HG02943 (cell line): ENCODE results near the gene TBC1D4.
"Not testable (repeated sequence)": the region's sequence is repeated elsewhere in the genome, so short reads cannot be mapped to it uniquely, and the experiment has no call there.

Experiments used
- ATAC-seq: cut with Tn5 transposase; IDR thresholded peaks from one replicate; pipeline ENCODE4 v1.9.1; 2021; ENCODE audit warnings: mild to moderate bottlenecking, low read depth, moderate library complexity; ENCODE audit not compliant: unreplicated experiment

The TBC1D4 gene

DNA sequence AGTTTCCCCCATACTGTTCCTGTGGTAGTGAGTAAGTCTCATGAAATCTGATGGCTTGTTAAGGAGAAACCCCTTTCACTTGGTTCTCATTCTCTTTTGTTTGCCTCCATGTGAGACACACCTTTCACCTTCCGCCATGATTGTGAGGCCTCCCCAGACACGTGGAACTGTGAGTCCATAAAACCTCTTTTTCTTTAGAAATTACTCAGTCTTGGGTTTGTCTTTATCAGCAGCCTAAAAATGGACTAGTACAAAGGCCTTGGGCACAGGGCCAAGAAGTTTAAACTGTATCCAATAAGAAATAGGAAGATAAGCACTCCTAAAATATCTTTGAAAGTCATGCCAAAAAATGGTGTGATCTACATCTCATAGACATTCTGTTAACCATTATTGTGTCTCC, 176.9 kb downstream of the TBC1D4 start:
- ATAC-seq = no peak

DNA sequence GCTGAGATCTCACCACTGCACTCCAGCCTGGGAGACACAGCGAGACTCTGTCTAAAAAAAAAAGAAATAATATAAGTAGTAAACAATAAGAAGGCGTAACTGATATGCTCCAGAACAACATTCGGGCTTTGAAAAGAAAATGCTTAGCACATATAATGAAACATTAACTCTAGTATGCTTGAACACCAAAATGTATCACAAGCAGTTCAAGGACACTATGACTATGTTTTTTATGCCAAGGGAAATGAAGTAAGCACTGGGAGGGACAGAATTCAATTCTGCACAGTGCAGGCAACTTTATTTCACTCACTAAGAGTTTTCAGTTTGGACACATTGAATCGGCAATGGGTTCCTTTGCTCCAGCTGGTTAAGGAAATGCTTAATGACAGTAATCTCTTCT, 178.7 kb downstream of the TBC1D4 start:
- ATAC-seq = no peak

DNA sequence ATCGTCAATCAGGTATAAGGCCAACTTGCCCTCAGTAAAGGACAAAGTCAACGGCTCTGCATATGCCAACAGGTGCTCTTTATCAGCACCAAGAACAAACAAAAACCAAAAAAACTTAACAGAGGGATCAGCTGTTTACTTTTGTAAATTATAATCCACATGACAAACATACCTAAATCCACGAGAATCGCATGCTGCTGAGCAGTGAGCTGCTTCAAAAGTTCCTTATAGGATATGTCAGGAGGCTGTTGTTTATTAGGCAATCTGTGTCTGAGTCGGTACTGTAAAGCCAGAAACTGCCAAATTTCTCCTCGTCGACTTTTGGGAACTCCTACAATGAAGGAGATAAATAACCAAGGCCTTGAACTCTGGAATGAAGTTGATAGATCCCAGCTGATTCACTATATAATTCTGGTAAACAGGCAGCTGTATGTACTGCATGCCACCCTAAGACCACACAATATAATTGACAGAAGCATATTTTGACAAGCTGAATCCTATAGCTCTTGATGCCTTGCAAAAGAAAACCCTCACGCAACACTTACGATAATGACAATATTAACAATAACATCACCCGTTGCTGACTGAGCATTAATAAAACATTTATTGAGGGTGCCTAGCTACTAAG, 179.8 kb downstream of the TBC1D4 start:
- no peak for ATAC-seq

DNA sequence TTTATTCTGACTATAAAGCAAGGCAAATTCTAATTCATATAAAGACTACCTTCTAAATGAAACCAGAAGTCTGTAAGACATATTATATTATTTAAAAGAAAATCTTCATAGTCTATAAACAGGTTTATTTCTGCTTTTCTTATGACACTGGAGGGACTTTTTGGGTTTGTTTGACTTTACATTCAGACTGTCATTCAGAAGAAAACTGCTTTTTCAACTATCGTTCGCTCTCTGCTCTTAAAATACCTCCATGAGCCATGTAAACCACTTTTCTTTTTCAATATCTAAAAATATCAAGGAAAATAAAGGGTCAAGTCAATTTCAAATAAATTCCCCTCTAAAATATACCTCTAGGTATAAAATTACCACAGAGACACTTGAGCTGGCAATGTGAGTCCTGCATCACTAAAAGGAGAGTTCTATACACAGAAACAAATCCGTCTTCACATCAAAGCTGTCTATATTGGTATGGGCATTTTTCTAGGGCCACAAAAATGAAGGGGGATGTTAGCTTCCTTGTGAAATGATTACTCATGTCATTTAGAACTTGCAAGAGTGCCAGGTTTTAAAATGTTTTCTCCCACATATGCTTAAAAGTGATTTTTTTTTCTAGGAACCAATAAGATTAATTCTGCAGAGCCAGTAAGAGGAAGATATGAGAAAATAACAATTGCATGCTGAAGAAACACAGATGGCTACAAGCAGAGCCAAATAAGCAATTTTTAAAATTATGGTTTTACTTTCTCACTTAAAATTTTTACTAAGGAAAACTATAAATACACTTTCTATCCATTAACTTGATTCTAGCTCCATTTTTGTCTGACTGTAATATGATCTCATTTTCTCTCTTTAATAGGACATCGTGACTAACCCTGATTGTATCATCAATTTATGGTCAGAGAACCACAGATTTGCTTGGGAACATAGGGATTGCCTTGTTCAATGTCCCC, 181.8 kb downstream of the TBC1D4 start:
- ATAC-seq = no peak

DNA sequence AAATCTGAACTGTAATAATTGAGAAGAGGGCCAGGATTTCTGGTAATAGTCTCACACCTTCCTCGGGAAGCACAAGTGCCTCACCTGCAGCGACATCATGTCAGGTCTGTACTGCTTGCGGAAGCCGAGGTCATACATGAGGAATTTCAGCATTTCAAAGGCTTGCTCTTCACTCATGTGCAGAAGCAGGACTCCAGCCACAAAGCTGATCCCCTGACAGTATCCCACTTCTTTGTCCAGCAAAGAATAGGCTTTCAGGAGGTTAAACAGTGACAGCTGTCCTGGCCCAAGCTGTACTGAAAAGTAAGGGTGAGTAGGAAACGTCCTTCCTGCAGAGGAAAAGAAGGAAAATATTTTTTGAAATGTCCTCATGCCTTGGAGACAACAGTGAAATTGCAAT, 182.7 kb downstream of the TBC1D4 start:
- ATAC-seq = no peak

DNA sequence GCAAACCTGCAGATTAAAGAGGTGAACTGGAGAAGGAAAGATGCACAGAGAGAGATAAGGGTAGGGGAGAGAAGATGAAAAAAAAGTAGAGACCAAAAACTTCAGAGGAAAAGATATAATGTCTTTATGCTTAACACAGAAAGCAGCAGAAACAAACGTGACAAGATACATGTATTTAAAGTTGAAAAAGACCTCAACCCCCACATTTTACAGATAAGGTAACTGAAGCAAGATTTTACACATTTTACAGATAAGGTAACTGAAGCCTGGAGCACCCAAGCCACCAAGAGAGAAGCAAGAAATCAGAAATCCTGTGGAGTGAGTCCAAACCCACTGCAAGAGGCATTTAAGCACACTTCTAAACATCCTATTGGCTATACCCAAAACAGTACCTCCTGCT, 185.3 kb downstream of the TBC1D4 start:
- no peak for ATAC-seq

DNA sequence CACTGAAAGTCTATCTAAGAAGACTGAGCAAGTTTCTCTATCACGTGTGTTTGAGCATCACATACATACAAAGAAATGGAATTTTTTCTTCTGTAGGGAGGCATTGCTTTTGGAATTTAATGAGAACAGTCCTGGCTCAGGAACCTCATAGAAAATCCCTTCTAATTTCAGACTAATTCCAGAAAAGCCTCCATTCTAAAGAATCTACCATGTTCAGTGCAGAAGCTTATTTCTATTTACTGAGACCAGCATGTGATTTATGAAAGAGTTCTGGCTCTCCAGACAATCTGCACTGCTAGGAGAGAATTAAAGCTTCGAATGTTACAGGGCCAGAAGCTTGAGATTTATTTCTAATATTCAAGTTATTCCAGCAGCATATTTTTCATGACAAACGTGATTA, 186.8 kb downstream of the TBC1D4 start:
- ATAC-seq = no peak

DNA sequence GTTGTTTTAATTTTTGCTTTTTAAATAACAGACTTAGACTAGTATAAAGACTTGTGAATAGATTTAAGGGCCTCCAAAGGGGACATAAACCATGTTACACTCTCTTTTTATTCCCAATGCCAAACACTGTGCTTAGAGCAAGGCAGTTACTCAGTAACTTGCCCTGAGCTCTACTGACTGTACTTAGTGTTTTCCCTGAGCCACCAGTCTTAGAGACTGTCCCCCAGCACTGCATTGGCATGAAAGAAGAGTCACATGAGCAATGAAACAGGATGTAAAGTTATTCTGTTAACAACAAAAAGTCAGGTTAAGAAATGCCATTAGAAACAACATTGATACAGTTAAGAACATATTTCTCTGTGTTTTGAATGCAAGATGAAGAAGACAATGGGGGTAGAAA, 187.9 kb downstream of the TBC1D4 start:
- ATAC-seq = no peak

DNA sequence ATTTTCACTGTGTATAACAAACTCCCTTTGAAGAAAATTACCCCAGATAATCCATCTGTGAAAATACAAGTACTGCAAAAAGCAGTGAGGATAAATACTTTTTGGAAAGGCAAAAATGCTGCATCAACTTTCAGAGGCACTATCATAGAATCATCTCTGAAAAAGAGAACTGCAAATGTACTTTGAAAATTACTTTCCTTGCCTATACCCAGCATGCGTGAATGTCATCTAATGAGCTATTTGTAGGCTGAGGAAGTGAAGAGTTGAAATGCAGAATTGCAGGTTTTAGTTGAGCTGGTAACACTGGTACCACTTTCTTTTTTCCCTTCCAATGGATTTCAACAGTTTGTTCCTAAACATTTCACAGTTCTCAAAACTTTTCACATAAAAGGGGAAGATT, 196.7 kb downstream of the TBC1D4 start:
- no peak for ATAC-seq

DNA sequence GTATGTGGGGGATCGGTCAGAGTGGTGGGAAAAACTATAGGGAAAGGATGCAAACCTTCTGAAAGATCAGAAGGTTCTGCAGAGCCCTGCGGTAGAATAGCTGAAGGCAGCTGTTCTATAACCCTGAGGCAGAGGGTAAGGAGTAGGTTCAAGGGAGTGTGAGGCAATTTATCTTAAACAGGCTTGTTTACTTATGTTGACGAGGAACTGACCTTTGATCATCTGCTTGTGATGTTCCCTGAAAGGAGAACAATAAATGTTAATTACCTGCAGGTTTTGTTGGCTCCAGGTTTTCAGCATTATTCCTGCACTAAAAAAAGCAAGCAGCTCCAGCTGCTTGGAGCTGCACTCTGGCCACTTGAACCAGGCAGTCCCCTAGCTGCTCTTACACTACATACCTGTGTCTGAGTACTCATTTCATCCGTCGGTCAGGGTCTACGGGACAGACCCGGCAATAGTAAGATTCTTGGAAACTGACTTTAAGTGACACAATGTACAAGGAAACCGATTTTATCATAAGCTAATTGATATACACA, 202.1 kb downstream of the TBC1D4 start:
- ATAC-seq = no peak

DNA sequence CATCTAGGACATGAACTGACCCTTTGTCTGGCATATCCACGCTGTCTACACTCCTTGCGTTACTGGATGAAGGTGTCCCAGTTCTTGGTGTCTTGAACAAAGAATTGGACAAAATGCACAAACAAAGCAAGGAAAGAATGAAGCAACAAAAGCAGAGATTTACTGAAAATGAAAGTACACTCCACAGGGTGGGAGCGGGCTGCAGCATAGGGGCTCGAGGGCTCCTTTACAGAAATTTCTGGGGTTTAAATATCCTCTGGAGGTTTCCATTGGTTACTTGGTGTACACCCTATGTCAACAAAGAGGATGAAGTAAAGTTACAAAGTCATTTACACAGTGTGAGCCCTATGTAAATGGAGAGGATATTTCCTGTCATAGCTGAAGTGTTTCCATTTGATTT, 208.3 kb downstream of the TBC1D4 start:
- not testable (repeated sequence) for ATAC-seq

DNA sequence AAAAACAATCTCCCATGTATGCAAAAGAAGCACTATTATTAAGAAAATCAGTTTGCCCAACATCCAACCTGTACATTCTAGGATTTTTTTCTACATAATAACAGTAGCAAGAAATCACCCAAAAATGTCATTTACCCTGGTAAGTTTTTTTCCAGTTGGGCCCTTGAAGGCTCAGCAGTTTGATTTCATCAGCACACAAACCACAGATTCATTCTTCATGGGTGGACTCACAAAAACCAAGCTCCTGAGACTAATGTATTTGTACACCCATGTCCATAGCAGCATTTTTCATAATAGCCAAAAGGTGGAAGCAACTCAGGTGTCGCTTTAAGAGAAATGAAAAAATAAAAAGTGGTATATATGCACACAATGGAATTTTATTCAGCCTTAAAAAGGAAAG, 210.1 kb downstream of the TBC1D4 start:
- ATAC-seq = no peak

DNA sequence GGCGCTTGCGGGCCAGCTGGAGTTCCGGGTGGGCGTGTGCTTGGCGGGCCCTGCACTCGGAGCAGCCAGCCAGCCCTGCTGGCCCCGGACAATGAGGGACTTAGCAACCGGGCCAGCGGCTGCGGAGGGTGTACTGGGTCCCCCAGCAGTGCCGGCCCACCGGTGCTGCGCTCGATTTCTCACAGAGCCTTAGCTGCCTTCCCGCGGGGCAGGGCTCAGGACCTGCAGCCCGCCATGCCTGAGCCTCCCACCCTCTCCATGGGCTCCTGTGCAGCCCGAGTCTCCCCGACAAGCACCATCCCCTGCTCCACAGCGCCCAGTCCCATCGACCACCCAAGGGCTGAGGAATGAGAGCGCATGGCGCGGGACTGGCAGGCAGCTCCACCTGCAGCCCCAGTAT, 213.5 kb downstream of the TBC1D4 start:
- not testable (repeated sequence) for ATAC-seq

DNA sequence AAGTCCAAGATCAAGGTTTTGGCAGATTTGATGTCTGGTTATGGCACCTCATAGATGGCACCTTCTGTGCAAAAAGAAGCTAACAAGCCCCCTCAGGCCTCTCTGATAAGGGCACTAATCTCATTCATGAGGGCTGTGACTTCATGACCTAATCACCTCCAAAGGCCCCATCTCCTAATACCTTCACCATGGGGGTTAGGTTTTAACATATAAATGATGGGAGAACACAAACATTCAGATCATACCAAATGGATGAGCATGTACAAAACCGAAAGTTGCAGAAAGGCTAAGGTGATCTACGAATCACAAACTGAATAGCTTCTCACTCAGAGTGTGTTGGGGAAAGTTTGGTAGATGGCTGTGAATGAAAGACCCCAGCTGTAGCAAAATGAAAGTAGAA, 217.4 kb downstream of the TBC1D4 start:
- ATAC-seq = no peak

DNA sequence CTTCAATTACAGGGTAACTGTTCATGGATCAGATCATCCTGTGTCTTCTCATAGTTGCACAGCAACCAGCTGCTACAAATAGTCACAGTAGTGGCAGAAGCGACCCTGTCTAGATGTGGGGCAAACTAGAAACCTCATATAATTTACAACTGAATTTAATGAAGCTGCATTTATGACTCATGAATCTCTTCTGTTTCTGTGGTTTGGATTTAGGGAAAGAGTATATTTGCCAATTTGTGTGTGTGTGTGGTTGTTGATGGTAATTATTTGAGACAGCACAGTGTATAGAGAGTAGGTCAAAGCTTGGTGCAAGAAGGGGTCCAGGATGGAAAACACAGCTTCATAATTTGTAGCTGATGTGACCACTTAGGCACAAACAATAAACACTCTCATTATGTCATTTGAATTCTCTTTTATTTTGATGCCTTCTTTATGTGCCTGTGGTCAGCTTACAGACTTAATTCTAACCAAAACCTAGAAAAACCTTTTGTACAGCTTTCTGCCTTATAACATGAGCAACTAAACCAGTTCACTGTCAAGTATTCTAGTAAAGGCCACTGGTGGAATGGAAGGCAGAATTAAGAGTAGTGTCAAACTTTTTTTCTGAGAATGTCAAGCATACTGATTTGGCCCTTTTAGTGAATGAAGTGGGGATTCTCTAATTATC, 218.1 kb downstream of the TBC1D4 start:
- ATAC-seq = no peak

DNA sequence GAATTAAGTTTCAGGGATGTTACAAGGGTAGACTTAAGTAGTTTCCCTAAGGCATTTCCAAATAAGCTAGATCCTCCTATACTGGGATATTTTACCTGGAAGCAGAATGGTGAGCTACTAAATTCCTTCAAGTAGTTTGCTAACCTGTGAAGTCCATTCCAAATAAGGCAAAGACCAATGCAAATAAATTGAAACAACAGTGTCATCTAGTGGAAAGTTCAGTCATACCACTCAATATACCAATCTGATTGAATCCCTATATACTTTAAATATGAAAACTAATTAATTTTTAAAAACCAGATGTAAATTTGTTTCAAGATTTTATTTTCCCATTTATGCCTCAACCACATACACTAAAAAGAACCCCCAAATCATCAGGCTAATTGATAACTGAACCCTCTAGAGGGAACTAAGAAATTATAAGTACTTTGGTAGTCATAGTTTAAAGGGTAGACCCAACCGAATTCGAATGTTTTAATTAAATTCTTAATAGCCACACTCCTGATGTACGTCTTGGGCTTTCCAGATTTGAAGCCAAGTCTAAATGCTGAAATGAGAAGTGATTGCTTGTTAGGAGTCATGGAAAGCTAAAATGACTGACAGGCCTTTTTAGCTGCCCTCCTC, 223.7 kb downstream of the TBC1D4 start:
- ATAC-seq = no peak

DNA sequence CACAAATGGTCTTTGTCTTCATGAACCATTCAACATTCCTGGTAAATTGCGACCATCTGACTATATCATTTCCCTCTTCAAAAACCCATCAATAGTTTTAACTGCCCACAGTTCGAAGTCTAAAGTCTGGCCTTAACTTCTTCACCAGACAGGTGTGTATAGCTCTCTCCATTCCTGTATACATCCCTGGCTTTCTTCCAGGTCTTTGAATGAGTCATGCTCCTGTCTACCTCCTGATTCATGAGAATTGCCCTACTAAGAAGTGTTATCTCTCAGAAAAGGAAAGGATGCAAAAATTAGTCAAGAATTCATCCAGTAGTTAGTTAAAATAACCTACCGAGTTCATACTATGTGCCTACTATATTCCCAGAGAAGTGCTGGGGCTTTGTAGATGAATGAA, 225.0 kb downstream of the TBC1D4 start:
- ATAC-seq = no peak

DNA sequence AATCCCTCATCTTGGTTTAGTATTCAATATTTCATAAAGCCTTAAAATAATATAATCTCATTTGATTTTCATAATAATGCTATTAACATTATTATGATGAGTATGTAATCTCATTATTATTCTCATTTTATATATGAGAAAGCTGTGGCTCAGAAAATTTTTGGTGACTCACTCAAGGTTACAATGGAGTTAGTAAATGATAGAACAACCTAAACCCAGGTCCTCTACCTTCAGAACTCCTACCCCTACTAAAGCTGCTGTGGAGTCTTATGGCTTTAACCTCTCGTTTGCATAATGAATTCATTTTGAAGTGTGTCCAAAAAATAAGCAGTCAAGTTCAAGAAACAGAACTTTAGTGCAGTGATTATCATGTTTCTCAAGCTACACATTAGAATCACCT, 226.3 kb downstream of the TBC1D4 start:
- ATAC-seq = no peak

DNA sequence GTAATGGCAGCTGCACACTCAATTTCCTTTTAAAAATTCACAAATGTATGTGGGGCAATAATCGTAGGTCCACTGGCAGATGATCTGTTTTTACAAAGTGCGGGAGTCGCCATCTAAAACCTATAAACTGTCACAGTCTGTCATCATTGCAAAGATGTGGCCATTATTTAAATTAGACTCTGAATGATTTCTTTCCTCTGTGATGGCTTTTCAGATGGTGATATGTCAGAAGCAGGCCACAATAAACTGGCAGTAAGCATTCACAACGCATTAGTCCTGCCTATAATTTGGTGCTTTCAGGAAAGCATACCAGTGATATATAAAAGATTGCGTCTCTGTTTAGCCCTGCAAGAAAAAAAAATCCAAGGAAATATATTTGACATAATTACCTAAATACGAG, 226.8 kb downstream of the TBC1D4 start:
- no peak for ATAC-seq

DNA sequence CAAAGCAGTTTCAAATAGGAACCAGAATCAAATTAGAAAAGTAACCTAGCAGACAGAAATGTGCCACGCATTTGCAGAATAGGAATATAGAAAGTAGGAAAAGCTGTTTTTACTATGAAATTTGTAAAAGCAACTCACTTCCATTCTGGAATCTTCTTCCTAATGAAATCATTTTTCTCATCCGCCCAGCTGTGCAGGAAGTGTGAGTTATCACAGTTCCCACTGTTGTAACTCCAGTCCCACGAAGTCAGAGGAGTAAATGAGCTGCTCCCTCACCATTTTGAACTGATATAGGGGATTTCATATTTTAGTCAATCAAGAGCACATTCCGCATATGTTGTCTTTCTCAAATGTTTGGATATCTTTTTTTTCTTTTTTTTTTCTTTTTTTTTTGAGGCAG, 230.8 kb downstream of the TBC1D4 start:
- ATAC-seq = no peak
